Pons (tissue), 1 donor: ENCODE measurements around the gene BLOC1S4.
"Not testable (repeated sequence)": the region's sequence is repeated elsewhere in the genome, so short reads cannot be mapped to it uniquely, and the experiment has no call there.

Experiments used
- DNase-seq: peaks from one replicate; pipeline ENCODE4 v3.0.0-alpha.2; 2016; ENCODE audit warnings: low spot score

The BLOC1S4 gene

DNA sequence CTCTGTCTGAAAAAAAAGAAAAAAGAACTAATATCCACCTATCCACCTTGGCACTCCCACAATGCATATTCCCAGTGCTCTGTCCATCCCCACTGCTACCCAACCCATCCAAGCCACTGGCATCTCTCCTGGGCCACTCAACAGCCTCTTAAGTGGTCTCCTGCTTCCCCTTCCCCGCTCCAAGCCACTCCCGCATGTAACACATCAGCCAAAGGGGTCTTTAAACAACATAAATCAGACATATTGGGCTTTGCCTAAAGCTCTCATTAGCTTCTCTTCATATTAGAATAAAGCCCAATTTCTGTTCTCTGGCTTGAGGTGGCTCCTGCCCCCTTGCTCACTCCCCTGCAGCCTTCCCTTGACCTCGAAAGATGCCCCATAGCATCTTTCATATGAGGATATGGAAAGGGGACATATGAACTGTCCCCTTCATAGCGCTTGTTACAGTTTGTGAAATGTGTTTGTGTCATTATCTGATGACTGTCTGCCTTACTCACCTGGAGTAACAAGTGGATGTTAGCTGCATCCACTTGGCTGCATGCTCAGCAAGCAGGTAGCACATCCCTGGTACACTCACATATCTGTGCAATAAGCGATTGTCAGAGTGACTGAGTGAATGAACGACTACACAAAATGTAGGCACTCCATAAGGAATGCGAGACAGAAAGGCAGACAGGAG lies 3.1 kb downstream of the BLOC1S4 start:
- DNase-seq: no peak

DNA sequence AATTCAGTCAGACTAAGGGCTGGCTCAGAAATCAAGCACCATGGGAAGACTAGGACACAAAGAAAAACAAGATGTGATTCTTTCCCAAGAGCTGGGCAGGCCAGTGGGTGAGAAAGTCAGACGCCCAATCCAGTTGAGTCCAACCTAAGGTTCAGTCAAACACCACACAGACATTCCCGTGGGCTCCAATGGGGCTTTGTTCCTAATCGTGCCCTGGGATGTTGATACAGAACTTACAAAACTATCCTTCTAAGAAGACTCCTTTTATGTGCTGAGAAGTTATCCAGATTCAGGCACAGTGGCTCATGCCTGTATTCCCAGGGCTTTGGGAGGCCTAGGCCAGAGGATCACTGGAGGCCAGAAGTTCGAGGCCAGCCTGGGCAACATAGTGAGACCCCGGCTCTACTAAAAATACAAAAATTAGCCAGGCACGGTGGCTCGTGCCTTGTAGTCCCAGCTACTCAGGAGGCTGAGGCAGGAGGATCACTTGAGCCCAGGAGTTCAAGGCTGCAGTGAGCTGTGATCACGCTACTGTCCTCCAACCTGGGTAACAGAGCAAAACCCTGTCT lies 3.7 kb downstream of the BLOC1S4 start:
- DNase-seq: no peak

DNA sequence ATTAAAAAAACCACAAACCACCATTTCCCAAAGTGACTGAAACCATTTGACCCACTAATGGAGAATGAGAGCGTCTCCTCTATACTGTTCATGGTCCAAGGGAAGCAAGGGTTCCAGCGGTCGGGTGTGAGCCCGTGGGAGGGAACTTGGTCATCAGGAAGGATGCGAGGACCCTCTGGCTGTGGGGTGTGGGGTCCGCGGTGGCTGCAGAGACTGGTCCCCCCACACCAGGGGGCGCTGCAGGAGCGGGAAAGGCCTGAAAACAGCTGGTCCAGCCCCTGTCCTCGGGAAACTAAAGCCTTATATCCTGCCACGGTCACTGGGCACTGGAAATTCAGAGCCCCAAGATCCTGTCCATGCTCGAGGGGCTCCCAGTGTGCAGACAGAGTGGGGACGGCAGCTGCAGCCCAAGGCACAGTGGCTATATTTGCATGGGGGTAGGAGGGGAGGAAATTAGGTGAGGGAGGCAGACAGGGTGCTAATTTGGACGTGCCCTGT lies 4.3 kb downstream of the BLOC1S4 start:
- peak; percentile 84 for DNase-seq

DNA sequence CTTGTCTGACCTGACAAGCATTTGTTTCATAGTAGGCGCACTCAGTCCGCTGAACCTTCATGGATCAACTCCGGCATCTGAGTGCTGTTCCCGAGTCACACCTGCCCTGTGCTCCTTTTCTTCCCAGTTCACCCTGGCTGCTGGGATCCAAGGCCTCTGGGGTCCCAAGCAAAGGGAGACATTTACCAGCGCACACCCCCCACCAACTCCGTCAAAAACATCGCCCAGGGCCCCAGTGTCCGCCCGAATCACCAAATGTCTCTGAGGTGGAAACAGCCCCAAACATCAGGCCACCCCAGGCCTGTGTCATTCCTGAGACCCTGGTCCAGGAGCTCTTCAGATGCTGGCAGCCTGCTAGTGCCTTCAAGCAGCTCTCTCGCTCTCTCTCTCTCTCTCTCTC lies 5.1 kb downstream of the BLOC1S4 start:
- no peak for DNase-seq

DNA sequence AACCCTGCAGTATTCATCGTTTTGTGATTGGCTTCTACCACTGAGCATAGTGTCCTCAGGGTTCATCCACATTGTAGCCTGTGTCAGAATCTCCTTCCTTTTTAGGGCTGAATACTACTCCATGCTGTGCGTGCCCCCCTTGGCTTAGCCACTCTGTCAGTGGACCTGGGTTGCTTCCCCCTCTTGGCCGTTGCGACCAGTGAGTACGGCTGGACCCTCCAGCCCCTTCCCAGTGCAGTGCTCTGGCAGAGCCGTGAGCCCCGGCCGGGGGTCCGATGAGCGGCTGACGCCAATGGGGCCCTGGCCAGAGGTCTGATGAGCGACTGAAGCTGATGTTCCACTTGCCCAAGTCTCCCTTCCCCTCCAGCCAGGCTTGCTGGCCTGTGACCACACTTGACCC lies 6.9 kb downstream of the BLOC1S4 start:
- DNase-seq: no peak

DNA sequence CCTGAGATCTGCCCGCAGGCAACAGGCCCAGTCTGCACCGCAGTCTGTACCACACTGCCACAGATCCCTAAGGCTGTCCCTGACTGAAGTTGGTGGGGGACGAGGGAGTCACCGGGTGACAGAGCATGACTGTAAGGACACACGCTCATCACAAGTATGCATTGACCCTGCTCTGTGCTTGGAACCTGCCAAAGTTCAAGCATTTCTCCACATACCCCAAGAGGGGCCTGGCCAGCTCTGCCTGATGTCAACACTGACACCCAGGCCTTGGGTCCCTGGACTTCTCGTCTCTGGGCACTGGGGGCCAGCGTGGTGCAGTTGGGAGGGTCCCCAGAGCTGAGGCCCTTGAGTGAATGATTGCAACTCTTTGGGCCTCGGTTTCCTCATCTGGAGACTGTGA lies 7.9 kb downstream of the BLOC1S4 start:
- DNase-seq: no peak

DNA sequence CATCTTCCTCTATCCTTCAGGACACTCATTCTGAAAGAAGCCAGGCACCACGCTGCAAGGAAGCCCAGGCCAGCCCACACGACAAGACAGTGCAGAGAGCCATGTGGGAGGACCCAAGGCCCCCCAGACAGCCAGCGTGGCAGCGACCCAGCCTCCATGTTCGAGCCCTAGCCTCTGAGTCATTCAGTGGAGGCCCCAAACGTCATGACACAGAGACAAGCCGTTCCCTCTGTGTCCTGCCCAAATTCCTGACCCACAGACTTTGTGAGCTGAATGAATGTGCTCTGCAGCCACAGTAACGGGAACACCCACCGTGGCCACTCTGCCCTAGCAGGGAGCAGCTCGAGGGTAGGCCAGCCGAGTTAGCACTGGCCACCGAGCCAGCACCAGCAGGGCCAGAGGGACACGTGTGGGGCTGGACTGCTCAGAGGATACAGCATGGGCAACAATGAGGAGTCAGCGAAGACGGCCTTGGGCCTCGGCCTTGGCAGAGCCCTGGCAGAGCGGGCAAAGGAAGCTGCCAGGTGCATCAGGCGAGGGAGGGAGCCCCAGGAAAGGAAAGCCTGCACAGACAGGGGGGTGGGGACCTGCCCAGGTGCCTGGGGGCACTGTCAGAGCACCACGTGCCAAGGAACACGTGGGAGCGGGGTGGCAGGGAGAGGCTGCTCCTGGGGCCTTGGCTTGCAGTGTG lies 8.6 kb downstream of the BLOC1S4 start:
- no peak for DNase-seq

DNA sequence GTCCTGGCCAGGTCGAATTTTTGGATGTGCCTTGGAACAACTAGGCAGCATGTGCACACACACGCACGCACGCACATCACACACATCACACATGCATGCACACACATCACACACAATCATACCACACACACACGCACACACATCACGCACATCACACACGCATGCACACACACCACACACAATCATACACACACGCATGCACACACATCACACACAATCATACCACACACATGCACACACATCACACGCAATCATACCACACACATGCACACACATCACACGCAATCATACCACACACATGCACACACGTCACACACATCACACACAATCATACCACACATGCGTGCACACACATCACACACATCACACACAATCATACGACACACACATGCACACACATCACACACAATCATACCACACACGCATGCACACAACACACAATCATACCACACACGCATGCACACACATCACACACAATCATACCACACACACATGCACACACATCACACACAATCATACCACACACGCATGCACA lies 9.5 kb downstream of the BLOC1S4 start:
- not testable (repeated sequence) for DNase-seq

DNA sequence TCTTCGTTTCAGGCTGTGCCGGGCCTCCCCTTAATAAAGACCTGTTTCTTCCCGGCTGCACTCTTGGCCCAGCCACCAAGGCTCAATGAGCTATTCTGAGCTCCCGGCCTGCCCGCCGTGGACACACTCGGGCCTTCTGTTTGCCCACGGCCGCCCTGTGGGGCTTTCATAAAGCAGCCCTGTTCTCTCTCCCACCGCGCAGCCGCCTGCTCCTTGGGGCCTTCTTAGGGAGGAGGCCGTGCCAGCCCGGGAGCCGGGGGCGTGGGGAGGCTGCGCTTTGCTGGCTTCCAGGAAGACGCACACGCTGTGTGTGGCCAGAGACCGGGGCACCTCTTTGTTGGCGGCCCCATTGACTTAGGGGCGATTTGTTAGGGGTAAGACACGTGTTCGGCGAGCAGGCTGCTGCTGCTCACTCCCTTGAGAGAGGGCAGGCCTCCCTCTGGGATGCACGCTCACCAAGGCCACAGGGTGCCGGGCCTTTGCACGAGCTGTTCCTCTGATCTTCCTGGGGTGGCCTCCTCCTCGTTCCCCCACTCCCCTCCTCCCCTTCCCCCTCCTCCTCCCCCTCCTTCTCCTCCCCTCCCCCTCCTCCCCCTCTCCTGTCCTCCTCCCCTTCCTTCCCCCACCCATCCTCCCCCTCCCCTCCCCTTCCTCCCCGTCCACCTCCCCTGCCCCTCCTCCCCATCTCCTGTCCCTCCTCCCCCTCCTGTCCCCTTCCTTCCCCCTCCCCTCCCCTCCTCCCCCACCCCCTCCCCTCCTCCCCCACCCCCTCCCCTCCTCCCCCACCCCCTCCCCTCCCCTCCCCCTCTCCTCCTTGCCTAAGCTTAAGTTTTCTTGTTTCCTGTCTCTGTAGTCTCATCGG lies 11.3 kb downstream of the BLOC1S4 start:
- peak; percentile 96 for DNase-seq

DNA sequence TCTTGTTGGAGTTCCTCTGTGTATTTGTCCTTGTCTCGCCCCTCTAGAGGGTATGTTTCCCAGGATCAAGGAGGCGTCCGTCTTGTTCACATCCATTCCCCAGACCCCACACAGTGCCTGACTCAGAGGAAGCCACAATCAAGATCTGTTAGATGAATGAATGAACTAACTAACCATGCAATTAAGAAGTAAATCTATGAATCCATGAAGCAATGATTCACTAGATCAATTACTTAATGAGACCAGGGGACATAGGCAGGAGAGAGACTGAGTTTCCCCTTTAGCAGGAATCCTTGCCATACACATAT lies 11.9 kb downstream of the BLOC1S4 start:
- no peak for DNase-seq

DNA sequence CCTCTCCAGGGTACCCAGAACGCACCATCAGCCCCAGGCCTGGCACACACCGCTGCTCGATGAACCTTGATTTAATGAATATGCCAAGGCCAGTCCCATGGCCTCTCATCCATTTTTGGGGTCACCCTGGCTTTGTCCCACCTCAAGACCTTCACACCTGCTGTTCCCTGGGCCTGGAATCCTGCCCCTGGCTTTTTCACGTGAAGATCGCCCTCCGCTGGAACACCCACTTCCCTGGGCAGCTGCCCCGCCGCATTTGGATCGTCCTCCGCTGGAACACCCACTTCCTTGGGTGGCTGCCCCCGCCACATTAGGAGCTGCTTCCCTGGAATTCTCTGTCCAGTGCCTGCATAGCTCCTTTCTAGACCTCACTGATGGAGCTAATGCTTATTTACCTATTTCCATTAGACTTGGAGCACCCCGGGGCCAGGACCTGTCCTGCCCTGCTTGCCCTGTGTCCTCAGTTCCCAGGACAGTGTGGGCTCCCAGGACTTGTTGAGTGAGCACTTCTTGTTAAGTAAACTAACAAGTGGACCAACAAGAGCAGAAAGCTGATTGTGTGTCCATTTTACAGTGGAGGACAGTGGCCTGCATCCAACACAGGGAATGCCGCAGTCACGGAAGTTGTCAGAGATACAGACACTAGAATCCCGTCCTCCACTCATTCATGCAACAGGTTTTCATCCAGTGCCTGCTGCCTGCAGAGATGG lies 12.5 kb downstream of the BLOC1S4 start:
- DNase-seq: no peak

DNA sequence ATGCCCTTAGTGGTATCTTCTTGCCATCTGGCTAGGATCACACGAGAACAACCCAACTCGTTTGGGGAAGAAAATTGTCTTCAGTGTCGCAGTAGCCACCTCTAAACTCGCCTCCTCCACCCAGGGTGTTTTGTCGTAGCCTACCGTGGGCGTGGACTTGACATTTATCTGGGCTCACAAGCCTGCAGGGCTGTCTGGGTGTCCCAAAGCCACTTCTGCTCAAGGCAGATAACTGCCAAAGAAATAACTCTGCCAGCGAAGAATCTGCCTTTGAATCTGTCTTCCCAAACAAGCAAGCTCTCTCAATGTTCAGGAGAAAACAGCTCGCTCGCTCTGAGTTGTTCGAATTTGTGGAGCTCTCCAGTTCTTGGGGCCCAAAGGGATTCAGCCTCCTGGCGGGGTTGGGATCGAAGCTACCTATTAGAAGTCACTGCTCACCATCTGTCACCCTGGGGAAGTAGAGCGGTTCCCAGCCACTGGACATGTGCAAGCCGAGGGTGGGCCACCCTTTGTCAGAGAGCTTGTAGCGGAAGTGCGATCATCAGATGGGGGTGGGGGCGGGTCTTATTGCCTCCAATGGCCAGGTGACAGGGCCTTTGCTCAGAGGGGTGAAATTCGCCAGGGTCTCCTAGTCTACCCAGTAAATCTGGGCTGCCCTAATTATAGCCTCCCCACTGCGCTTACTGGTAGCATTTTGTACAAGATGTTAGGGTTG lies 14.8 kb downstream of the BLOC1S4 start:
- no peak for DNase-seq

DNA sequence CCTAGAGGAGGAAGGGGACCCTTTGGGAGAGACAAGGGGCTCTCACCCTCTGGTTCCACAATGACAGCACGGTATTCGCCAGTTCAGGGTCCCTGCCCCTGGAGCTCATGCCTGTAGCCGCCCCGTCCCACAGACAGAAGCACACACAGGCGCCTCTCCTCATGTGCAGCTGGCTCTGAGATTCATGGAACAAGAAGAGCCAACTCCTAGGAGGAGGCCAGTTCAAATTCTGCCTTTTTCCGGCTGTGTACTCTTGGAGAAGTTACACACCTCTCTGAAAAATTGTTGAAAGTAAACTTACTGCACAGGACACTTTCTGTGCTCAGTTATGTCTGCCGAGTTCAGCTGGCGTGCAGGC lies 15.3 kb downstream of the BLOC1S4 start:
- no peak for DNase-seq

DNA sequence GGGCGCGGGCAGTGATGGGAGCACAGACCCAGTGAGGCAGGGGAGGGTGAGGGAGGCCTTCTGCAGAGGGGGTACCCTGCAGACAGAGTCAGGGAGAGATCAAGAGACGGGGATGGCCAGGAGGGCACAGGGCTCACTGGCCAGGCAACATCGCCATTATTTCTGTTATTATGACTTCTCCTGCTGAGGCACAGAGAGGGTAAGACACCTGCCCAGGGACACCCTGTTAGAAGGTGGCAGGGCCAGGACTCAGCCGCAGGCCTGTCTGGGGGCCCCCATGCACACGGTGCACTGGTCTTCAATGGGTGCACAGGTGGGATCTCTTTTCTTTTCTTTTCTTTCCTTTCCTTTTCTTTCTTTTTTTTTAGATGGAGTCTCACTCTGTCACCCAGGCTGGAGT lies 15.8 kb downstream of the BLOC1S4 start:
- no peak for DNase-seq

DNA sequence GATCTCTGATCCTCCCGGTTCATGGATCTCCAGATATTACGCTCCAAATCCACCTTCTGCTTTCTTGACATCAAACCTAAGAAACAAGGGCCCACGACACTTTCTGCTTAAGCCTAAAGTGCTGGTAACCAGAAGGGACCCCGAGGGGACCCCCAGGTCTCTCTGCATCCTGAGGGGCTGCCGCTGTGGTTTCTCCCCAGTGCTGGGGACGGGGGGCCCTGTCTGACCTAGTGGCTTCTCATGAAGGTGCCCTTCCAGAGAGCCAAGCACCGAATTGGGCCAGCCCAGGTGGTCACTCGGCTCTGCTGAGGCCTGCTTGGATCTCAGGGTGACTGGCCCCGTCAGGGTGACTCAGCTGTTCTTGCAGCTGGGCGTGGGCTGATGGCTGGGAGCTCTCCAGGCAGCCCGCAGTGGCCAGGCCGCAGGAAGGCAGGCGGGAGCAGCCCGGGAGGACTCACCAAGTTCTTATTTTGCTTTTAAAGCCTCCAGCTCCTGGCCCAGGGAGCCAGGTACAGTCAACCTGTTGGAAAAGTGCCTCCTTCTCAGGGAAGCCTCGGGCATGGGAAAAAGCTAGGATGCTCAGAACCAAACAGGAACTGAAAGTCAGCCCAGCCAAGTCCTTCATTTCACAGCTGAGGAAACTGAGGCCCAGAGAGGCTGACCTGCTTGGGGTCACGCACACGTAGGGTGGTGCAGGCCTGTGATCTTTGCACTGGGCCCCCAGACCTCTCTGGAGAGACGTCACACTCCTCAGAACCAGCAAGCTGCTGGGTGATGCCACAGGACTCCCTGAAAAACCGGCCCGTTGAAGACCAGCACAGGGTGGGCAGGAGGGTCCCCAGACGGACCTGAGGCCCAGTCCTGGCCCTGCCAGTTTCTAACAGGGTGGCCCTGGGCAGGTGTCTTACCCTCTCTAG lies 16.7 kb downstream of the BLOC1S4 start:
- peak; percentile 67 for DNase-seq

DNA sequence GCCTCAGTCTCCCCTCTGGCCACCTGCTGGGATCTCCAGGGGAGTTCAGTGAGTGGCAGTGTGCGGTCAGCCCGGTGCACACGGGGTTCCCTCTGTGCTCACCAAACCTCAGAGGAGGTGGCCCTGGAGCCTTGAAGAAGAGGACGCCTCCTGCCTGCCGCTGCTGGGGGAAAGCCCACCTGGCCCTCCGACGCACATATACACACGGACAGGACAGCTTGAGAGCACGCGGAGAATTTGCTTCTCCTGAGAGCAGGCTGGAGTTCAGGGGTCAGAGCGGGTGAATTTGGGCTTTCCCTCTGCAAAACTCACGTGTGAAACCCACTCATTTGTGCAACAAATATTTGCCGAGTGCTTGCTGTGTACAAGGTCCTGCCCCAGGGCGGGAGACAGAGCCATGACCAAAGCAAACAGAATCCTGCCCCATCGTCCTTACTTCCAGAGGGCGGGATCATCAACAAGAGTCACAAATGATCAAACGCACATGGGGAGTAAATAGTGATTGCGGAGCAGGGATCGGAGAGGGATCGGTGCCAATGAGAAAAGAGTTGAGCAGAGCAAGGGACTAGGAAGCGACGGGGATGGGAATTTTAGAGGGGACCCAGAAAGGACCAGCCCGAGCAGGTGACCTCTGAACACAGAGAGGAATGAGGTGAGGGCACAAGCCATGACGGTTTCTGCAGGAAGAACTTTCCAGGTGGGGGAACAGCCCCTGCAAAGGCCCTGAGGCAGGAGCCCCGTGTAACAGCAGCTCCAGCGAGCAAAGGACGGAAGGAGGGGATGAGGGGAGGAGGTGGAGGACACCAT lies 17.6 kb downstream of the BLOC1S4 start:
- DNase-seq: no peak

DNA sequence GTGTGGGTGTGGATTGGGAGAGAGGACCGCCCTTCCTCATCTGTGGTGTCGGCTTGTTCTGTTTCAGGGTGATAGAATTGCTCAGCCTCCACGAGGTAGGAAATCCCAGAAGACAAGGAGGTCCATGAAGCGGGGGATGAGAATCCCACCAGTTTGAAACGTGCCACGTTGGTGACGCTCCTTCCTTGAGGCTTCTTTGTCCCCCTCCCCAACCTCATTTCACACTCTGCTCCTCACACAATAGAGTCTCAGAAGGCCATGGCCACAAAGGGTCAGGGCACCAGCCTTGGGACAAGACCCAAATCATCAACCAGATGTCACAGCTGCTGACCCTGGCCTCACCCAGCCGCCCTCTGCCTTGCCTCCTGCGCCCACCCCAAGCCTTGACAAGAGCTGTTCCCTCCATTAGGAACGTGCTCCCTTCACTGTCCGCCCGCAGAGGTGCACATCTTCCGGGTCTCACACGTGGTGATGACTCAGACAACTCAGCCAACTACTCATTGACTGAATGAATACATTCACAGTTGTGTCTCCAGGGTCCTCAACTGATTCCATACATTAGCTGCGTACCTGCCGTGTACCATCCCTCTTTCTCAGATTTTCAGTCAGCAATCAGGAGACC lies 18.3 kb downstream of the BLOC1S4 start:
- no peak for DNase-seq

DNA sequence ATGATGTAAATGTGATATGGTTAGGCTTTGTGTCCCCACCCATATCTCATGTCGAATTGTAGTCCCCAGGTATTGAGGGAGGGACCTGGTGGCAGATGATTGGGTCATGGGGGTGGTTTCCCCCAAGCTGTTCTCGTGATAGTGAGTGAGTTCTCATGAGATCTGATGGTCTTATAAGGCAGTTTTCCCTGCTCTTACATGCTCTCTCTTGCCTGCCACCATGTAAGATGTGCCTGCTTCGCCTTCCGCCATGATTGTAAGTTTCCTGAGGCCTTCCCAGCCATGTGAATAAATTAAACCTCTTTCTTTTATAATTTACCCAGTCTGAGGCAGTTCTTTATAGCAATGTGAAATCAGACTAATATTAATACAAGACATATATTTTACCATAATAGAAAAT lies 23.9 kb downstream of the BLOC1S4 start:
- no peak for DNase-seq

DNA sequence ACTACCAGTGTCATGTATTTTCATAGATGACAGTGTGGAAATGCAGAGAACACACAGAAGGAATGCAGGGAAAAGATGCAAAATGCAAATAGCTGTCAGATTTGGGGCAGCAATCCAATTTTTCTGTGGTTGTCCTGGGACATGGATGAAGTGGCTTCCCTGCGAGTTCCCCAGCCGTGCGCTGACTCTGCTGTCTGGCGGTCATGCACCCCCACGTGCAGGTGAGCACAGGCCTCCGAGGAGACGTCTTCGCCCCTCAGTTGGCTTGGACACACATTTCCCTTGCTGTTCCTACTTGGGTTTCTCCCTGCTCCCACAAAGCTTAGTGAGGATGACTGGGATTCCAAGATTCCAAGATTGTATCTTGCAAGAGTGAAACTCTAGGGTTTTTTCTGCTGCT lies 24.4 kb downstream of the BLOC1S4 start:
- no peak for DNase-seq
